ENCODE data around the gene TRPV4.

The TRPV4 gene

GRCh38 chr12:109734219-109735000 is 98.8 kb downstream of the TRPV4 start:
- Histone ChIP-seq H3K9ac (ENCODE audit: low read depth, low read length) (no peak overlapping the region), H3K9me3 (ENCODE audit: insufficient read depth, low read length, severe bottlenecking) (no peaks in the 10 kb centered on the region), H2AFZ (ENCODE audit: low read depth, low read length) (no peak overlapping the region), H3K4me2 (ENCODE audit: insufficient read depth, low read length) (no peak overlapping the region), H3K27me3 (ENCODE audit: insufficient read depth, low read length, poor library complexity) (no peaks in the 10 kb centered on the region), H3K36me3 (ENCODE audit: insufficient read depth, low read length) (no peaks in the 10 kb centered on the region), H3K79me2 (ENCODE audit: insufficient read depth, low read length) (no peaks in the 10 kb centered on the region), H3K4me1 (ENCODE audit: insufficient read depth, low read length) (no peaks in the 10 kb centered on the region), H3K27ac (ENCODE audit: low read length) (no peak overlapping the region), H3K4me3 (ENCODE audit: low read depth in 1 of 2, low read length in 2 of 2) (no peak overlapping the region), H4K20me1 (ENCODE audit: insufficient read depth, low read length) (peaks cover 17% of the 10 kb centered on the region)
- TF ChIP-seq EZH2 (IDR thresholded peaks at IDR 0.05; ENCODE audit: borderline replicate concordance, low read depth, low read length, severe bottlenecking), result no peak
- TF ChIP-seq, protein P1, sequence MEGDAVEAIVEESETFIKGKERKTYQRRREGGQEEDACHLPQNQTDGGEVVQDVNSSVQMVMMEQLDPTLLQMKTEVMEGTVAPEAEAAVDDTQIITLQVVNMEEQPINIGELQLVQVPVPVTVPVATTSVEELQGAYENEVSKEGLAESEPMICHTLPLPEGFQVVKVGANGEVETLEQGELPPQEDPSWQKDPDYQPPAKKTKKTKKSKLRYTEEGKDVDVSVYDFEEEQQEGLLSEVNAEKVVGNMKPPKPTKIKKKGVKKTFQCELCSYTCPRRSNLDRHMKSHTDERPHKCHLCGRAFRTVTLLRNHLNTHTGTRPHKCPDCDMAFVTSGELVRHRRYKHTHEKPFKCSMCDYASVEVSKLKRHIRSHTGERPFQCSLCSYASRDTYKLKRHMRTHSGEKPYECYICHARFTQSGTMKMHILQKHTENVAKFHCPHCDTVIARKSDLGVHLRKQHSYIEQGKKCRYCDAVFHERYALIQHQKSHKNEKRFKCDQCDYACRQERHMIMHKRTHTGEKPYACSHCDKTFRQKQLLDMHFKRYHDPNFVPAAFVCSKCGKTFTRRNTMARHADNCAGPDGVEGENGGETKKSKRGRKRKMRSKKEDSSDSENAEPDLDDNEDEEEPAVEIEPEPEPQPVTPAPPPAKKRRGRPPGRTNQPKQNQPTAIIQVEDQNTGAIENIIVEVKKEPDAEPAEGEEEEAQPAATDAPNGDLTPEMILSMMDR (IDR thresholded peaks at IDR 0.05; ENCODE audit: borderline replicate concordance, extremely low read depth, low read length, poor library complexity, severe bottlenecking), result no peak
- ATAC-seq (ENCODE audit: insufficient read depth, low read depth) (no peak), DNase-seq (no peak)

Measured in DND-41 (cell line).